Calu3 (cell line): Measurements from ENCODE around the gene FOXP4. TPM values are rescaled to one million over a fixed set of nuclear protein-coding genes. Genes with fewer than 3 reads are reported as not detected.

ENCODE experiments used
- BruUV-seq: library from RNA; stranded (reverse); fragments of 400-500 nt; replicated peaks from 2 replicates; lab custom pipeline; 2021; lab: Mats Ljungman, UMichigan
- CTCF ChIA-PET: fragments of 300-600 bp; sonication (Branson Sonifier 250); formaldehyde crosslinking; loops from one replicate; lab custom pipeline; 2022; ENCODE audit warnings: antibody characterized with exemption; lab: Charles Lee
- DNase-seq: peaks from one replicate; pipeline ENCODE4 v3.0.0; 2022
- H3K27ac Mint-ChIP-seq: one replicate; pipeline ENCODE4 v1.8.0; 2022; ENCODE audit warnings: mixed read lengths; ENCODE audit not compliant: unreplicated experiment
- H3K27me3 Mint-ChIP-seq: one replicate; pipeline ENCODE4 v1.8.0; 2022; ENCODE audit warnings: mixed read lengths; ENCODE audit not compliant: unreplicated experiment
- H3K36me3 Mint-ChIP-seq: one replicate; pipeline ENCODE4 v1.8.0; 2022; ENCODE audit warnings: mild to moderate bottlenecking, moderate library complexity, mixed read lengths; ENCODE audit not compliant: insufficient read depth, unreplicated experiment
- H3K4me1 Mint-ChIP-seq: one replicate; pipeline ENCODE4 v1.8.0; 2022; ENCODE audit warnings: mild to moderate bottlenecking, low read depth, mixed read lengths; ENCODE audit not compliant: unreplicated experiment
- H3K4me3 Mint-ChIP-seq: one replicate; pipeline ENCODE4 v1.8.0; 2022; ENCODE audit warnings: mild to moderate bottlenecking, low read depth, moderate library complexity, mixed read lengths; ENCODE audit not compliant: unreplicated experiment
- H3K9me3 Mint-ChIP-seq: one replicate; pipeline ENCODE4 v1.8.0; 2022; ENCODE audit warnings: low read depth, mixed read lengths; ENCODE audit not compliant: unreplicated experiment
- CTCF ChIP-seq: fragments of 200-600 bp; IDR thresholded peaks from one replicate; pipeline ENCODE4 v1.8.0; 2022; ENCODE audit warnings: antibody characterized with exemption; ENCODE audit not compliant: unreplicated experiment
- intact Hi-C: fragments of 100-400 bp; cut with micrococcal nuclease; formaldehyde crosslinking; loops from one replicate; pipeline ENCODE4 v1.10.0; 2022; ENCODE audit not compliant: unreplicated experiment
- total RNA-seq: library from RNA; stranded (reverse); gene quantifications from 2 replicates; pipeline ENCODE4 v1.2.3, GENCODE V29; 2022

FOXP4 gene
- total RNA-seq, 1 experiment from 2014 or later, result 47.8 TPM

- no TSS peak for BruUV-seq
- Mint-ChIP-seq H3K4me3 (no peak overlapping the region), H3K27me3 (no peaks in the 10 kb centered on the region), H3K4me1 (peaks cover 11% of the 10 kb centered on the region), H3K9me3 (no peaks in the 10 kb centered on the region), H3K36me3 (peaks cover 27% of the 10 kb centered on the region), H3K27ac (no peak overlapping the region)
- DNase-seq, result no peak
- CTCF ChIA-PET, result no interaction called here
- no peak for TF ChIP-seq CTCF
- intact Hi-C loops, result no loop called here
Observed at GRCh38 chr6:41641352-41641925, 95.3 kb downstream of the FOXP4 start.

GRCh38 chr6:41642090-41642959, 96.1 kb downstream of the FOXP4 start:
- BruUV-seq, result no TSS peak
- H3K27ac Mint-ChIP-seq, result no peak overlapping the region

GRCh38 chr6:41642960-41643898, 97.0 kb downstream of the FOXP4 start:
- H3K4me1 Mint-ChIP-seq, result peaks cover 6% of the 10 kb centered on the region
- no peaks in the 10 kb centered on the region for H3K27me3 Mint-ChIP-seq
- TF ChIP-seq CTCF, result no peak
- H3K27ac Mint-ChIP-seq, result no peak overlapping the region
- CTCF ChIA-PET, result interaction anchor here (0.7 kb wide), 1 partner anchor 460 kb away, joined by 8 read pairs; no protein-coding TSS in a partner anchor
- no TSS peak for BruUV-seq
- DNase-seq, result no peak
- peaks cover 11% of the 10 kb centered on the region for H3K36me3 Mint-ChIP-seq
- no peak overlapping the region for H3K4me3 Mint-ChIP-seq
- no peaks in the 10 kb centered on the region for H3K9me3 Mint-ChIP-seq
- intact Hi-C loops, result no loop called here

More at GRCh38 chr6:41642090-41642959, 96.1 kb downstream of the FOXP4 start:
- no peaks in the 10 kb centered on the region for H3K9me3 Mint-ChIP-seq
- DNase-seq, result no peak
- H3K4me1 Mint-ChIP-seq, result peaks cover 6% of the 10 kb centered on the region
- no peak for TF ChIP-seq CTCF
- CTCF ChIA-PET, result no interaction called here
- H3K27me3 Mint-ChIP-seq, result no peaks in the 10 kb centered on the region
- no peak overlapping the region for H3K4me3 Mint-ChIP-seq
- peaks cover 18% of the 10 kb centered on the region for H3K36me3 Mint-ChIP-seq
- intact Hi-C loops, result no loop called here

GRCh38 chr6:41643899-41644269, 97.7 kb downstream of the FOXP4 start:
- BruUV-seq, result no TSS peak
- H3K4me3 Mint-ChIP-seq, result no peak overlapping the region
- DNase-seq, result no peak
- H3K27me3 Mint-ChIP-seq, result no peaks in the 10 kb centered on the region
- intact Hi-C loops, result no loop called here
- CTCF ChIA-PET, result no interaction called here
- H3K27ac Mint-ChIP-seq, result no peak overlapping the region
- peaks cover 6% of the 10 kb centered on the region for H3K4me1 Mint-ChIP-seq
- H3K36me3 Mint-ChIP-seq, result peaks cover 11% of the 10 kb centered on the region
- no peak for TF ChIP-seq CTCF
- no peaks in the 10 kb centered on the region for H3K9me3 Mint-ChIP-seq
